Naive thymus-derived CD4-positive, alpha-beta T cell (primary cell): ENCODE measurements around the gene ZCCHC14. TPM values are rescaled to one million over a fixed set of nuclear protein-coding genes. Genes with fewer than 3 reads are reported as not detected.

ENCODE experiments used
- ATAC-seq: fragments of 150-1000 bp; cut with Tn5 transposase; 2 replicates; pipeline ENCODE4 v1.10.0; 2021; ENCODE audit warnings: mild to moderate bottlenecking, moderate library complexity
- CTCF ChIA-PET: fragments of 350-600 bp; sonication (Branson Sonifier 250); formaldehyde crosslinking; loops from one replicate; lab custom pipeline; 2021; ENCODE audit warnings: antibody characterized with exemption; lab: Charles Lee
- POLR2A ChIA-PET: fragments of 350-600 bp; sonication (Branson Sonifier 250); formaldehyde crosslinking; loops from one replicate; lab custom pipeline; 2021; ENCODE audit warnings: antibody characterized with exemption, inconsistent platforms; lab: Charles Lee
- DNase-seq, 9 donors: peaks; one replicate each; pipeline versions ENCODE4 v3.0.0 to v3.0.0-alpha.2; 2020 to 2022; ENCODE audit warnings: mixed read lengths in 1 of 9
- H3K27ac ChIP-seq: one replicate; pipeline ENCODE4 v1.7.0; 2013; ENCODE audit warnings: mild to moderate bottlenecking, low read depth, low read length, moderate library complexity
- H3K27me3 ChIP-seq, 2 donors: one replicate each; pipeline ENCODE4 v1.7.0; 2013; ENCODE audit warnings: low read length in 2 of 2, mild to moderate bottlenecking in 2 of 2, moderate library complexity in 2 of 2; ENCODE audit not compliant: control insufficient read depth in 2 of 2, insufficient read depth in 2 of 2
- H3K36me3 ChIP-seq, 3 experiments: 1 replicate in 2 of 3; 2 replicates in 1 of 3; pipeline ENCODE4 v1.7.0; 2013; ENCODE audit warnings: low read length in 3 of 3, mild to moderate bottlenecking in 3 of 3, moderate library complexity in 1 of 3; ENCODE audit not compliant: insufficient read depth in 3 of 3, control insufficient read depth in 2 of 3
- H3K4me1 ChIP-seq, 2 donors: one replicate each; pipeline ENCODE4 v1.7.0; 2013; ENCODE audit warnings: low read length in 2 of 2, mild to moderate bottlenecking in 2 of 2, moderate library complexity in 1 of 2; ENCODE audit not compliant: control insufficient read depth in 2 of 2, insufficient read depth in 2 of 2
- H3K4me3 ChIP-seq: 2 replicates; pipeline ENCODE4 v1.7.0; 2013; ENCODE audit warnings: mild to moderate bottlenecking, low read length
- H3K9me3 ChIP-seq, 3 experiments: 1 replicate in 2 of 3; 2 replicates in 1 of 3; pipeline ENCODE4 v1.7.0; 2013; ENCODE audit warnings: low read length in 3 of 3; ENCODE audit not compliant: control insufficient read depth in 2 of 3
- H3K27ac Mint-ChIP-seq, 9 donors: one replicate each; pipeline ENCODE4 v1.8.0; 2020 to 2022; ENCODE audit warnings: mixed read lengths in 9 of 9, mild to moderate bottlenecking in 8 of 9, moderate library complexity in 5 of 9, inconsistent platforms in 2 of 9
- H3K27me3 Mint-ChIP-seq, 5 donors: one replicate each; pipeline ENCODE4 v1.8.0; 2021 to 2022; ENCODE audit warnings: mixed read lengths in 5 of 5, mild to moderate bottlenecking in 1 of 5
- H3K36me3 Mint-ChIP-seq, 5 donors: one replicate each; pipeline ENCODE4 v1.8.0; 2020 to 2022; ENCODE audit warnings: mixed read lengths in 5 of 5, mild to moderate bottlenecking in 3 of 5, inconsistent platforms in 1 of 5
- H3K4me1 Mint-ChIP-seq, 7 donors: one replicate each; pipeline ENCODE4 v1.8.0; 2020 to 2022; ENCODE audit warnings: mixed read lengths in 7 of 7, mild to moderate bottlenecking in 3 of 7, inconsistent platforms in 1 of 7
- H3K4me3 Mint-ChIP-seq, 10 donors: one replicate each; pipeline ENCODE4 v1.8.0; 2020 to 2022; ENCODE audit warnings: mild to moderate bottlenecking in 10 of 10, mixed read lengths in 10 of 10, moderate library complexity in 6 of 10, inconsistent platforms in 2 of 10
- H3K9me3 Mint-ChIP-seq, 11 donors: one replicate each; pipeline ENCODE4 v1.8.0; 2020 to 2022; ENCODE audit warnings: mixed read lengths in 11 of 11, mild to moderate bottlenecking in 4 of 11, inconsistent platforms in 1 of 11, moderate library complexity in 1 of 11
- intact Hi-C, 2 donors: fragments of 100-400 bp; cut with micrococcal nuclease; formaldehyde crosslinking; loops; one replicate each; pipeline ENCODE4 v1.15.1; 2023
- polyA plus RNA-seq, 2 donors: library from polyadenylated mRNA; unstranded; fragments of 300-500 nt; fragmentation: Illumina TruSeq; gene quantifications; one replicate each; pipeline ENCODE4 v1.2.3, GENCODE V29; 2021
- total RNA-seq, 6 experiments: library from RNA in 5 of 6; stranded (reverse) in 5 of 6; gene quantifications; 1 replicate in 5 of 6; 2 replicates in 1 of 6; pipeline ENCODE4 v1.2.3 and lab custom pipeline; 2021 to 2026

ZCCHC14 gene
- total and polyA plus RNA-seq, 7 experiments from 2014 or later, result 0.64 to 34.2 (median 18.3) TPM

DNA sequence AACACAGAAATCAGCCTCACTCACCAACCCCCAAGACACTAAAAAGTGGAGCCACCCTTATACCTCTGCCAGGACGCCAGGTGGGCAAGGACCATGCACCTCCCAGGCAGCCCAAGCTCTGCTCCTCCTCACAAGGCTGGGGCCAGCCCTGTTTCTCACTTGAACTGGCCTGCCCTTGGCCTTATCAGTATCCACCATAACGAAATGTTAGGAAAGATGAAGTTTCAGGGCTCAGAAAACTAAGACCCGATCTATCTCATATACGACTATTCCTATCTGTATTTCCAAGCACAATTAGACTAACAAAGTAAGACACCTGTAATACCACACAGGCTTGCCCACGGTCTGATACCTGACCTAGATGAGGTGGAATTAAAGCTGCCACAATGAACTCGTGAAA is 116.2 kb downstream of the ZCCHC14 start:
- ChIA-PET POLR2A (no interaction called here), CTCF (no interaction called here)
- no peak for ATAC-seq
- Mint-ChIP-seq H3K36me3 (peaks cover 0 to 17% (median 4%) of the 10 kb centered on the region in 5 donors), H3K27me3 (no peaks in the 10 kb centered on the region), H3K9me3 (no peaks in the 10 kb centered on the region), H3K4me1 (peaks cover 25 to 55% (median 42%) of the 10 kb centered on the region in 7 donors), H3K27ac (peak overlapping the region in 1 of 9 donors; percentile 12), H3K4me3 (no peak overlapping the region)
- H3K27me3 ChIP-seq, result no peaks in the 10 kb centered on the region
- H3K4me1 ChIP-seq, result peaks cover under 1 to 5% of the 10 kb centered on the region in 2 donors
- H3K4me3 ChIP-seq, result no peak overlapping the region
- no peaks in the 10 kb centered on the region for H3K36me3 ChIP-seq
- intact Hi-C loops, result no loop called here
- no peak for DNase-seq
- no peaks in the 10 kb centered on the region for H3K9me3 ChIP-seq
- H3K27ac ChIP-seq, result no peak overlapping the region

GRCh38 chr16:87375426-87376135 is 117.2 kb downstream of the ZCCHC14 start:
- ATAC-seq (no peak), DNase-seq (no peak)
- no peaks in the 10 kb centered on the region for H3K9me3 Mint-ChIP-seq
- peaks cover 0 to 17% (median 4%) of the 10 kb centered on the region in 5 donors for H3K36me3 Mint-ChIP-seq
- Histone ChIP-seq H3K27ac (no peak overlapping the region), H3K36me3 (no peaks in the 10 kb centered on the region), H3K27me3 (no peaks in the 10 kb centered on the region), H3K4me1 (no peaks in the 10 kb centered on the region), H3K9me3 (no peaks in the 10 kb centered on the region), H3K4me3 (no peak overlapping the region)
- peak overlapping the region in 2 of 10 donors; percentile 8 to 16 for H3K4me3 Mint-ChIP-seq
- CTCF ChIA-PET, result no interaction called here
- POLR2A ChIA-PET, result interaction anchor here (1.4 kb wide), 1 partner anchor 8 kb away, joined by 5 read pairs; the partner anchor contains the start of gene FBXO31
- H3K4me1 Mint-ChIP-seq, result peaks cover 21 to 53% (median 38%) of the 10 kb centered on the region in 7 donors
- H3K27me3 Mint-ChIP-seq, result no peaks in the 10 kb centered on the region
- H3K27ac Mint-ChIP-seq, result peak overlapping the region in 1 of 9 donors; percentile 36
- intact Hi-C loops, result no loop called here

DNA sequence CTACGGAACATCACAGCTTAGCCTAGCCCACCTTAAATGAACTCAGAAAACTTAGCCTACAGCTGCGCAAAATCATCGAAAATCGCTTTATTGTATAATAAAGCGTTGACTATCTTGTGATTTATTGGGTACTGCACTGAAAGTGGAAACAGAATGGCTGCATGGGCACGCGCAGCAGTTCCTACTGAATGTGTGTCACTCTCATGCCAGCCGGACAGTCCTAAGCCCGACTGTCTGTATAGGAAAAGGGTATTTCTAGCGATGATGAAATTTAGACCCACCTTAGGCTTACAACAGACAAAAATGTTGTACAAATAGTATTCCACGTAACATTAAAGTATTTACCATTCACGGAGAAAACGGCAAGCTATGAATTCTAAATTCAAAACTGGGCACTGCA is 118.5 kb downstream of the ZCCHC14 start:
- no peaks in the 10 kb centered on the region for H3K9me3 Mint-ChIP-seq
- ATAC-seq, result no peak
- H3K36me3 ChIP-seq, result no peaks in the 10 kb centered on the region
- intact Hi-C loops, result no loop called here
- H3K9me3 ChIP-seq, result no peaks in the 10 kb centered on the region
- H3K27me3 Mint-ChIP-seq, result no peaks in the 10 kb centered on the region
- no peaks in the 10 kb centered on the region for H3K4me1 ChIP-seq
- DNase-seq, result no peak
- H3K4me3 Mint-ChIP-seq, result no peak overlapping the region
- H3K27ac Mint-ChIP-seq, result no peak overlapping the region
- H3K27ac ChIP-seq, result no peak overlapping the region
- ChIA-PET CTCF (no interaction called here), POLR2A (interaction anchor here (1.4 kb wide), 1 partner anchor 10 kb away, joined by 5 read pairs; the partner anchor contains the start of gene FBXO31)
- peaks cover 0 to 17% (median 4%) of the 10 kb centered on the region in 5 donors for H3K36me3 Mint-ChIP-seq
- no peaks in the 10 kb centered on the region for H3K27me3 ChIP-seq
- peaks cover 19 to 54% (median 38%) of the 10 kb centered on the region in 7 donors for H3K4me1 Mint-ChIP-seq
- no peak overlapping the region for H3K4me3 ChIP-seq

DNA sequence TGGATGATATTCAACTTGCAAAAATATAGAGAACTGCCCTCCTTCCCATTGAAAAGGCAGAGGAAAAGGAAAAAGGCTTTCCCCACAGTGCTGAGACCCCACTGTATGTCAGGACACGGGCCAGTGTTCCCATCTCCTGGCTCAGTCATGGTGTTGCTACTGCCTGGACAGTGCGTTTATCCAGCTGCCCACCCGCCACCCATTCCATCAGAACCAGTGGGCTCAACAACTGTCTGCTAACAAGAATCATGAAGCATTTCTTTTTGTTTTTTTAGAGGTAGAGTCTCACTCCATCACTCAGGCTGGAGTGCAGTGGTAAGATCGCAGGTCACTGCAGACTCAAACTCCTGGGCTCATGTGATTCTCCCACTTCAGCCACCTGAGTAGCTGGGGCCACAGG is 120.5 kb downstream of the ZCCHC14 start:
- no peak overlapping the region for H3K4me3 Mint-ChIP-seq
- peaks cover 0 to 2% (median 0%) of the 10 kb centered on the region in 11 donors for H3K9me3 Mint-ChIP-seq
- H3K36me3 Mint-ChIP-seq, result peaks cover 0 to 13% (median 0%) of the 10 kb centered on the region in 5 donors
- H3K4me1 Mint-ChIP-seq, result peaks cover 33 to 68% (median 58%) of the 10 kb centered on the region in 7 donors
- no peaks in the 10 kb centered on the region for H3K27me3 ChIP-seq
- no peaks in the 10 kb centered on the region for H3K27me3 Mint-ChIP-seq
- CTCF ChIA-PET, result no interaction called here
- no peak for ATAC-seq
- H3K4me3 ChIP-seq, result no peak overlapping the region
- H3K4me1 ChIP-seq, result no peaks in the 10 kb centered on the region
- POLR2A ChIA-PET, result interaction anchor here (0.7 kb wide), 1 partner anchor 237 kb away, joined by 3 read pairs; no protein-coding TSS in a partner anchor
- no peak overlapping the region for H3K27ac Mint-ChIP-seq
- DNase-seq, result no peak
- H3K27ac ChIP-seq, result no peak overlapping the region
- intact Hi-C loops, result no loop called here
- no peaks in the 10 kb centered on the region for H3K9me3 ChIP-seq
- peaks cover 0 to 4% (median 0%) of the 10 kb centered on the region in 3 experiments for H3K36me3 ChIP-seq

DNA sequence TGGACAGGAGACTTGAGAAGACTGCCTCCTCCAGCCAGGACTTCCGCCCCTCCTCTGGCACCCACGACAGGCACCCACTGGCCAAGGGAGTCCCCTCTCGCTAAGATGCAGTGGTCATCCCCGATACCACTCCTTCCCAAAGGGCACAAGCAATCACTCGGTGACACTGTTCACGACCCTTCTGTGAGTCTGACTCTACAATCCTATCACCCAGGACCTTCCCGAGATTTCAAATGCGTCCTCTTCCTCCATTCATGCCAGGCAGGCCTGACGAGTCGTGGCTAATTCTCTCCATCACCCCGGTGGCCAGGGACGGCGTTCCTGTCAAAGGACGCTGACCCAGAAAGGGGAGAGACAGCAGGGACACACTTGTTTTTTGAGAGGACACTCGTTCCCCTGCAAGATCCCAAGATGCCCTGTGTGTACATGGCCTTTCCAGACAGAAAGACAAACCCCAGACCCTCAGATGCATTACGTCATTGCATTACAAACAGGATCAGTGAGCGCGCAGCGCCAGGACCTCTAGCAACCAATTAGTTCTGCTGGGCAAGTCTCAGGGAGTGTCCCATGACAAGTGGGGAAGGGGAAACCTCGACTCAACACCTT is 121.5 kb downstream of the ZCCHC14 start:
- Histone ChIP-seq H3K9me3 (no peaks in the 10 kb centered on the region), H3K27me3 (no peaks in the 10 kb centered on the region), H3K4me1 (no peaks in the 10 kb centered on the region), H3K4me3 (no peak overlapping the region), H3K36me3 (peaks cover 0 to 10% (median 2%) of the 10 kb centered on the region in 3 experiments), H3K27ac (no peak overlapping the region)
- POLR2A ChIA-PET, result no interaction called here
- Mint-ChIP-seq H3K27ac (peak overlapping the region in 5 of 9 donors; percentile 18 to 53 (median 41)), H3K9me3 (peaks cover 0 to 2% (median 0%) of the 10 kb centered on the region in 11 donors), H3K27me3 (no peaks in the 10 kb centered on the region), H3K36me3 (peaks cover 0 to 13% (median 0%) of the 10 kb centered on the region in 5 donors), H3K4me1 (peaks cover 34 to 62% (median 55%) of the 10 kb centered on the region in 7 donors), H3K4me3 (no peak overlapping the region)
- CTCF ChIA-PET, result no interaction called here
- intact Hi-C loops, result no loop called here
- ATAC-seq (no peak), DNase-seq (no peak)

DNA sequence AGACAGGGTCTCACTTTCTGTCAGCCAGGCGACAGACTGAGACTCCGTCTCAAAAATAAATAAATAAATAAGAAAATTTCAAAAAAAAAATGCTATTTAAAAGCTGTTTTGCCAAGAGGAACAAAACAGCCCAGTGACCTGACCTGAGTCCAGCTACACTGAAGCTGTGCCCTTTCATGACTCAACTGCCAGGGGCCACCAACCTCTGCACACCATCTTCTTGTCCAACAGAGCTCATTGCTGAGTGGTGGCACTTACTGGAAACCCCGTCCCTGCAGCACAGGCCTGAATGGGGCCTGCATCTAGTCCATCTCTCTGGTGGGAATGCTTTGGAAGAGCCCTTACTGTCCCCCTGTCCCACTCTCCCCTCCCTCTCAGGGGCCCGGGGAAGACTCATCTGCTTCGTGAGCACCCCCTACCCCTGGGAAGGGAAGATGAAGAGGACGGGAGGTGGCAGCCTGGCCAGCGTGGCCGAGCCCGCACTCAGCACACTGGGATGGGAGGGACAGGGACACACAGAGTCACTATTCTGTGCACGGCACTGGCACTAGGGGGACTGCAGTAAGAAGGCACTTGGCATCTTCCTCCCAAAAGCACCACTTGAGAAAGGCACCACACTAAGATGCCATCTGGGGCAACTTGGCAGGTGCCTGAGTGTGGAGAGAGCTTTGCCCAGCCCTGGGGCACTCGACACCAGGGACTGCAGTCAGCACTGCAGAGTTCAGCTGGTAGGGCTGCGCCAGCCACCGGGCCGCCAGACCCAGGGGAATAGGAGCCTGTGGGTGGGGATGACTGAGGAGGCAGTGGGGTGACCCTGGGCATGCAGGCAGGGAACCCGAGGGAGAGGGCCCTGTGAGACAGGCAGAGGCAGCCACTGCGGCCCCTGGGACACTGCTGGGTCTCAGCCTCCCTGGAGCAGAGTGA is 122.8 kb downstream of the ZCCHC14 start:
- ChIA-PET CTCF (no interaction called here), POLR2A (interaction anchor here (0.6 kb wide), 1 partner anchor 1982 kb away, joined by 5 read pairs; no protein-coding TSS in a partner anchor)
- Histone ChIP-seq H3K27ac (no peak overlapping the region), H3K4me1 (no peaks in the 10 kb centered on the region), H3K4me3 (no peak overlapping the region), H3K27me3 (no peaks in the 10 kb centered on the region), H3K9me3 (no peaks in the 10 kb centered on the region), H3K36me3 (peaks cover 0 to 23% (median 2%) of the 10 kb centered on the region in 3 experiments)
- Mint-ChIP-seq H3K27me3 (no peaks in the 10 kb centered on the region), H3K9me3 (peaks cover 0 to 2% (median 0%) of the 10 kb centered on the region in 11 donors), H3K27ac (peak overlapping the region in 1 of 9 donors; percentile 67), H3K4me3 (no peak overlapping the region), H3K4me1 (peaks cover 32 to 62% (median 52%) of the 10 kb centered on the region in 7 donors), H3K36me3 (peaks cover 0 to 13% (median 0%) of the 10 kb centered on the region in 5 donors)
- DNase-seq (no peak), ATAC-seq (no peak)
- intact Hi-C loops, result no loop called here
